Activated T-helper 17 cell treated with anti-CD3 and anti-CD28 coated beads, Interleukin-2, amount 50 U/mL, for 72 hours (primary cell): ENCODE data around the gene SPTBN1. TPM values are rescaled to one million over a fixed set of nuclear protein-coding genes. Genes with fewer than 3 reads are reported as not detected.
"Not testable (repeated sequence)": the region's sequence is repeated elsewhere in the genome, so short reads cannot be mapped to it uniquely, and the experiment has no call there.

Source experiments
- ATAC-seq: fragments of 150-1000 bp; cut with Tn5 transposase; replicated peaks from 2 replicates; pipeline ENCODE4 v1.10.0; 2021; ENCODE audit warnings: mild to moderate bottlenecking, moderate library complexity
- H3K27ac Mint-ChIP-seq: one replicate; pipeline ENCODE4 v1.8.0; 2022; ENCODE audit warnings: mixed read lengths
- H3K27me3 Mint-ChIP-seq: one replicate; pipeline ENCODE4 v1.8.0; 2022; ENCODE audit warnings: mixed read lengths
- H3K36me3 Mint-ChIP-seq: one replicate; pipeline ENCODE4 v1.8.0; 2022; ENCODE audit warnings: low read depth, mild to moderate bottlenecking, mixed read lengths
- H3K4me1 Mint-ChIP-seq: one replicate; pipeline ENCODE4 v1.8.0; 2022; ENCODE audit warnings: mixed read lengths
- H3K4me3 Mint-ChIP-seq: one replicate; pipeline ENCODE4 v1.8.0; 2022; ENCODE audit warnings: mild to moderate bottlenecking, mixed read lengths
- H3K9me3 Mint-ChIP-seq: one replicate; pipeline ENCODE4 v1.8.0; 2022; ENCODE audit warnings: mixed read lengths
- total RNA-seq, 2 donors: library from RNA; stranded (reverse); gene quantifications; one replicate each; pipeline ENCODE4 v1.2.3, GENCODE V29; 2022

The SPTBN1 gene
- total RNA-seq, 2 donors from 2014 or later: 85.3 to 101 TPM

DNA sequence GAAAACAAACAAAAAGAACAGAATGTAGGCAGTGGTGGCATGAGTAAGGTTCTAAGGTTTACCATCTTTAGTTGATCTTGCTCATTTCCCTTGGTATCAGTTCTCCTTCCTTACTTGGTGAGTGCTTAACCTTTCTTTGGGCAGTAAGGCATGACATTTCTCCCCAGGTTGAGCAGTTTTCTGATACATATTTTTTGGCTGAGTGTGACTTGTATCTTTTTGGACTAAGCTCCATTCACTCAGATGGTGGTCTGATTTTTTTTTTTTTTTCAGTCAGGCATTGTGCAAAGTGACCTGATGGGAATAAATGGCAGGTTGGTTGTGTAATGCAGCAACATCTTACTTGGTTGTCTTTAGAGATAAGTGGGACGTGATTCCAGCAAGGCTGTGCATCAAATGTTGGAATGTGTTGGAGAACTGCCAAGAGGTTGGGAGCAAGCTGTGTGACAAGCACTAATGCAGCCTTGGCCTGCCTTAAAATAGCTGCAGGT lies 15.1 kb downstream of the SPTBN1 start:
- no peaks in the 10 kb centered on the region for H3K36me3 Mint-ChIP-seq
- H3K9me3 Mint-ChIP-seq: no peaks in the 10 kb centered on the region
- H3K27me3 Mint-ChIP-seq: peaks cover 3% of the 10 kb centered on the region
- no peak overlapping the region for H3K4me3 Mint-ChIP-seq
- ATAC-seq: no peak
- no peak overlapping the region for H3K27ac Mint-ChIP-seq
- H3K4me1 Mint-ChIP-seq: no peaks in the 10 kb centered on the region

GRCh38 chr2:54473851-54474250 lies 17.7 kb downstream of the SPTBN1 start:
- Mint-ChIP-seq H3K4me1 (no peaks in the 10 kb centered on the region), H3K27ac (no peak overlapping the region), H3K9me3 (no peaks in the 10 kb centered on the region), H3K36me3 (no peaks in the 10 kb centered on the region), H3K27me3 (peaks cover 3% of the 10 kb centered on the region), H3K4me3 (no peak overlapping the region)
- ATAC-seq: no peak

GRCh38 chr2:54475285-54475684 lies 19.2 kb downstream of the SPTBN1 start:
- Mint-ChIP-seq H3K4me3 (no peak overlapping the region), H3K27ac (no peak overlapping the region), H3K27me3 (peaks cover 3% of the 10 kb centered on the region), H3K36me3 (no peaks in the 10 kb centered on the region), H3K4me1 (no peaks in the 10 kb centered on the region), H3K9me3 (no peaks in the 10 kb centered on the region)
- ATAC-seq: no peak

- Mint-ChIP-seq H3K36me3 (no peaks in the 10 kb centered on the region), H3K9me3 (no peaks in the 10 kb centered on the region), H3K4me3 (no peak overlapping the region), H3K27ac (no peak overlapping the region), H3K27me3 (peaks cover 3% of the 10 kb centered on the region), H3K4me1 (no peaks in the 10 kb centered on the region)
- no peak for ATAC-seq
Measured at GRCh38 chr2:54475919-54476318, 19.8 kb downstream of the SPTBN1 start.

DNA sequence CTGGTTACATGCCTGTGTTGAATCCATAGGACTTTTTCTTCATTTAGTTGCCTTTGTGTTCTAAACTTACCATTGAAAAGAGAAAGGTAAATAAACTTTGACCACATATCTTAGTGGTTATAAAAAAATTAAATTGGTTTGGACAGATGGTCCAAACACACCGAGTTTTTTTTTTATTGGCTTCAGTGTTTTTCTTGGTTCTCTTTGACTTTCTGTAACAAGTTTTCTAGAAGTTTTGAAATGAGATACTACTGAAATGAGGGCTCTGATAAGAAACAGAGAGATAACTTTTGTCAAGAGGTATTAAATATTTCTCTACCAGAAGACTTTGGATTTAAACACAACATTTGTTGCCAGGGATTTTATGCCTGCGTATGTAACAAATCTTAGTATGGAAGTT lies 20.7 kb downstream of the SPTBN1 start:
- H3K27me3 Mint-ChIP-seq: peaks cover 3% of the 10 kb centered on the region
- H3K27ac Mint-ChIP-seq: no peak overlapping the region
- H3K4me1 Mint-ChIP-seq: no peaks in the 10 kb centered on the region
- ATAC-seq: no peak
- no peaks in the 10 kb centered on the region for H3K36me3 Mint-ChIP-seq
- no peak overlapping the region for H3K4me3 Mint-ChIP-seq
- H3K9me3 Mint-ChIP-seq: no peaks in the 10 kb centered on the region

- no peak for ATAC-seq
- H3K4me3 Mint-ChIP-seq: no peak overlapping the region
- no peaks in the 10 kb centered on the region for H3K9me3 Mint-ChIP-seq
Measured at GRCh38 chr2:54477896-54478295, 21.8 kb downstream of the SPTBN1 start.

GRCh38 chr2:54478899-54479298 lies 22.8 kb downstream of the SPTBN1 start:
- Mint-ChIP-seq H3K27me3 (peaks cover 3% of the 10 kb centered on the region), H3K9me3 (no peaks in the 10 kb centered on the region), H3K4me3 (no peak overlapping the region), H3K27ac (no peak overlapping the region), H3K4me1 (no peaks in the 10 kb centered on the region), H3K36me3 (no peaks in the 10 kb centered on the region)
- ATAC-seq: no peak

More at GRCh38 chr2:54477896-54478295, 21.8 kb downstream of the SPTBN1 start:
- peaks cover 3% of the 10 kb centered on the region for H3K27me3 Mint-ChIP-seq
- H3K4me1 Mint-ChIP-seq: no peaks in the 10 kb centered on the region
- no peaks in the 10 kb centered on the region for H3K36me3 Mint-ChIP-seq
- no peak overlapping the region for H3K27ac Mint-ChIP-seq

GRCh38 chr2:54479424-54479823 lies 23.3 kb downstream of the SPTBN1 start:
- Mint-ChIP-seq H3K4me1 (no peaks in the 10 kb centered on the region), H3K36me3 (no peaks in the 10 kb centered on the region), H3K9me3 (no peaks in the 10 kb centered on the region), H3K4me3 (no peak overlapping the region), H3K27me3 (peaks cover 3% of the 10 kb centered on the region), H3K27ac (no peak overlapping the region)
- ATAC-seq: no peak

GRCh38 chr2:54480025-54480424 lies 23.9 kb downstream of the SPTBN1 start:
- Mint-ChIP-seq H3K27ac (no peak overlapping the region), H3K9me3 (no peaks in the 10 kb centered on the region), H3K36me3 (no peaks in the 10 kb centered on the region), H3K4me1 (no peaks in the 10 kb centered on the region), H3K27me3 (peaks cover 3% of the 10 kb centered on the region), H3K4me3 (no peak overlapping the region)
- ATAC-seq: no peak

GRCh38 chr2:54481686-54482085 lies 25.6 kb downstream of the SPTBN1 start:
- no peak for ATAC-seq
- no peaks in the 10 kb centered on the region for H3K36me3 Mint-ChIP-seq
- no peaks in the 10 kb centered on the region for H3K4me1 Mint-ChIP-seq
- no peaks in the 10 kb centered on the region for H3K9me3 Mint-ChIP-seq
- no peak overlapping the region for H3K27ac Mint-ChIP-seq
- H3K27me3 Mint-ChIP-seq: peaks cover 3% of the 10 kb centered on the region
- no peak overlapping the region for H3K4me3 Mint-ChIP-seq

- no peak for ATAC-seq
- Mint-ChIP-seq H3K4me3 (no peak overlapping the region), H3K9me3 (no peaks in the 10 kb centered on the region), H3K4me1 (no peaks in the 10 kb centered on the region), H3K27ac (no peak overlapping the region), H3K36me3 (no peaks in the 10 kb centered on the region), H3K27me3 (peaks cover 3% of the 10 kb centered on the region)
Measured at GRCh38 chr2:54482715-54483114, 26.6 kb downstream of the SPTBN1 start.

- H3K9me3 Mint-ChIP-seq: no peaks in the 10 kb centered on the region
- ATAC-seq: no peak
- H3K4me1 Mint-ChIP-seq: no peaks in the 10 kb centered on the region
- no peak overlapping the region for H3K4me3 Mint-ChIP-seq
- H3K27ac Mint-ChIP-seq: no peak overlapping the region
- H3K36me3 Mint-ChIP-seq: no peaks in the 10 kb centered on the region
- H3K27me3 Mint-ChIP-seq: no peaks in the 10 kb centered on the region
Measured at GRCh38 chr2:54483426-54483825, 27.3 kb downstream of the SPTBN1 start.

GRCh38 chr2:54485756-54486155 lies 29.6 kb downstream of the SPTBN1 start:
- not testable (repeated sequence) for H3K4me1 Mint-ChIP-seq, ATAC-seq, H3K36me3 Mint-ChIP-seq, H3K4me3 Mint-ChIP-seq, H3K9me3 Mint-ChIP-seq, H3K27me3 Mint-ChIP-seq, H3K27ac Mint-ChIP-seq

DNA sequence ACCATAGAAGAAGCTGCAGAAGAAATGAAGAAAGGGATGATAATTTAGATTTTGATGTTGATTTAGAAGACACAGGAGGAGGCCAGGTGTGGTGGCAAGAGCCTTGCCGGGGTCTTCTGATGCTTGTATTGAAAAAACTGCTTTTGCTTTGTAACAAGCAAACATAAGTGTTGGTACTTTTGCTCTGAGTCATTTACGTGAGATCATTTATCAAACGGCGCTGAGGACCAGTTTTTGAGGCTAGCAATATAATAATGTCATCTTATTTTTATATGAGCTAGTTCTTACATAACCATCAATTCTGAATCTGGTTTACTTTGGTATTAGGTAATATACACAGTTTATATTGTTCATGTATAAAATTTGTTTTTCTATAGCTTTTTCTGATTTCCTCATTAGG lies 30.6 kb downstream of the SPTBN1 start:
- Mint-ChIP-seq H3K9me3 (no peaks in the 10 kb centered on the region), H3K36me3 (no peaks in the 10 kb centered on the region), H3K27me3 (peaks cover 6% of the 10 kb centered on the region), H3K27ac (no peak overlapping the region), H3K4me3 (no peak overlapping the region), H3K4me1 (no peaks in the 10 kb centered on the region)
- no peak for ATAC-seq

DNA sequence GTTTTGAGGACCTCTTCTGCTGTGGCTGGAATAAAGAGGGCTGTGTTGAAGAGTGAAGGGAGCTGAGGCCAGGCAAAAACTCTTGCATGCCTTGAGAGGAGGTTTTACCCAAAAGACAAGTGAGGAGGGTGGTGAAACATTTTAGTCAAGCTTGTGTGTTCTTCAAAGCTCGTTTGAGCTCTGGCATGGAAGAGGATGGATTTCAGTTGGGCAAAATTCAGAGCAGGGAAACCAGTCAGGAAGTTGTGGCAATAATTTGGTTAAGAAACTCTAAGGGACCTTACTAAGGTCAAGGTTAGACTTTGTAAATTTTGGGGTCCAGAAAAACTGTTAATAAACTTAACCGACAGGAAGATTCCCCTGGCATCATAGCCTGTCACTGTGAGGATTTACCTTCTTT lies 34.7 kb downstream of the SPTBN1 start:
- H3K27me3 Mint-ChIP-seq: peaks cover 19% of the 10 kb centered on the region
- H3K36me3 Mint-ChIP-seq: no peaks in the 10 kb centered on the region
- no peak overlapping the region for H3K27ac Mint-ChIP-seq
- H3K4me1 Mint-ChIP-seq: no peaks in the 10 kb centered on the region
- ATAC-seq: no peak
- H3K4me3 Mint-ChIP-seq: no peak overlapping the region
- no peaks in the 10 kb centered on the region for H3K9me3 Mint-ChIP-seq

DNA sequence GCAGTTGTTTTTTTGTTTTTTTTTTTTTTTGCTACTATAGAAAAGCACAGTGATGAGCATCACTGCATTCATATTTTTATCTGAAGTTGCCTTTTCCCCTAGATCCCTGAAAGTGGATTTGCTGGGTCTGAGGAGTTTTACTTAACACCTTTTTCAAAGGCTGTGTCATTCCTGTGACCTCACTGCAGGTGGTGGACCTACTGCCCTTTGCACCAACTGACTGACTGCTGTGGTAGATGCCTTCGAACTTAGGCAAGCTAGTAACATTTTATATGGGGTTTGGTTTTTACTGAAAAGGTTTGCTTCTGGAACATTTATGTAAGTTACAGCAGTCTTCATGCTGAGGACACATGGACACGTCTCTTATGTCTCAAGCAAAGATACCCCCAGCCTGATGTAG lies 36.2 kb downstream of the SPTBN1 start:
- Mint-ChIP-seq H3K27ac (no peak overlapping the region), H3K9me3 (no peaks in the 10 kb centered on the region), H3K36me3 (no peaks in the 10 kb centered on the region), H3K4me3 (no peak overlapping the region), H3K4me1 (no peaks in the 10 kb centered on the region), H3K27me3 (peaks cover 19% of the 10 kb centered on the region)
- no peak for ATAC-seq
